ENCODE results near the gene KRTAP16-1. TPM values are rescaled to one million over a fixed set of nuclear protein-coding genes. Genes with fewer than 3 reads are reported as not detected.

KRTAP16-1 gene
- total RNA-seq, 2 donors from 2014 or later: not detected

DNA sequence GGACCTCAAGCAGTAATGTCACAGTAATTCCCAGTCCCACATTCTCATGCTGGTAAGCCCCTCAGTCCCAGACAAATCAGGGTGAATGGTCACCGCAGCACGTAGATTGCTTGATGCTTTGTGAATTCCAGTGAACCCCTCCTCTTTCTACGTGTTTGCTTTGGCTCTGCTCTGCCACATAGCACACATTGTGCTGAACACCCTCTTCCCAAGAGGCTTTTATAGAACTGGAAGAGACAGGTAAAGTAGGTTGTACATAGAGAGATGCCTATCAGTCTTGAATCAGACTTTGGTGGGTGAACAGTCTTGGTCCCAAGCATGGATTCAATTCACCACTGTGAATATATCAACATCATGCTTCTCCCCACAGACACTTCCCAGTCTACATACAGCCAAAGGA, 44.5 kb downstream of the KRTAP16-1 start:
- Histone ChIP-seq H3K4me3 (no peak overlapping the region), H3K4me1 (no peaks in the 10 kb centered on the region), H3K9me3 (no peaks in the 10 kb centered on the region), H3K27me3 (no peaks in the 10 kb centered on the region), H3K9ac (ENCODE audit: low read depth in 2 of 2, low read length in 2 of 2) (no peak overlapping the region), H3K36me3 (no peaks in the 10 kb centered on the region), H3K27ac (no peak overlapping the region)
- TF ChIP-seq, protein P1, sequence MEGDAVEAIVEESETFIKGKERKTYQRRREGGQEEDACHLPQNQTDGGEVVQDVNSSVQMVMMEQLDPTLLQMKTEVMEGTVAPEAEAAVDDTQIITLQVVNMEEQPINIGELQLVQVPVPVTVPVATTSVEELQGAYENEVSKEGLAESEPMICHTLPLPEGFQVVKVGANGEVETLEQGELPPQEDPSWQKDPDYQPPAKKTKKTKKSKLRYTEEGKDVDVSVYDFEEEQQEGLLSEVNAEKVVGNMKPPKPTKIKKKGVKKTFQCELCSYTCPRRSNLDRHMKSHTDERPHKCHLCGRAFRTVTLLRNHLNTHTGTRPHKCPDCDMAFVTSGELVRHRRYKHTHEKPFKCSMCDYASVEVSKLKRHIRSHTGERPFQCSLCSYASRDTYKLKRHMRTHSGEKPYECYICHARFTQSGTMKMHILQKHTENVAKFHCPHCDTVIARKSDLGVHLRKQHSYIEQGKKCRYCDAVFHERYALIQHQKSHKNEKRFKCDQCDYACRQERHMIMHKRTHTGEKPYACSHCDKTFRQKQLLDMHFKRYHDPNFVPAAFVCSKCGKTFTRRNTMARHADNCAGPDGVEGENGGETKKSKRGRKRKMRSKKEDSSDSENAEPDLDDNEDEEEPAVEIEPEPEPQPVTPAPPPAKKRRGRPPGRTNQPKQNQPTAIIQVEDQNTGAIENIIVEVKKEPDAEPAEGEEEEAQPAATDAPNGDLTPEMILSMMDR (IDR thresholded peaks at IDR 0.05): no peak
- DNase-seq: no peak
- intact Hi-C loops (cut with DNase I): loop anchor here (2.0 kb wide), 1 partner anchor 14 kb away; no protein-coding TSS in a partner anchor

DNA sequence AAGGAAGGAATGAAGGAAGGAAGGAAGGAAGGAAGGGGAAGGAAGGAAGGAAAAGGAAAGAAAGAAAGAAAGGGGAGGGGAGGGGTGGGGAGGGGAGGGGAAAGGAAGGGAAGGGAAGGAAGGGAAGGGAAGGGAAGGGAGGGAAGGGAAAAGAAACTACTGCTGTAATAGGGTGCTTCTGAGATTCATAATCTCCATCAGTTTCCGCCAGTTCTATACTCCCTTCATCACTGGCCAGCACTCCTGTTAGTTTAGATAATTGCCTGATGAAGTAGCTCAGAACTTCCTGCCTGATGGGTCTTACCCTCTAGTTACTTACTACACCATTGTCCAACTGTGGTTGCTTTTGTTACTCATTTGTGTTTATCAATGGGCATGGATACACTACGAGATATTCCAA, 45.9 kb downstream of the KRTAP16-1 start:
- TF ChIP-seq, protein P1 (IDR thresholded peaks at IDR 0.05): no peak
- no peaks in the 10 kb centered on the region for H3K27me3 ChIP-seq
- no peak for DNase-seq
- H3K4me1 ChIP-seq: no peaks in the 10 kb centered on the region
- H3K9ac ChIP-seq (ENCODE audit: low read depth in 2 of 2, low read length in 2 of 2): no peak overlapping the region
- no peak overlapping the region for H3K27ac ChIP-seq
- no peaks in the 10 kb centered on the region for H3K36me3 ChIP-seq
- intact Hi-C loops (cut with DNase I): no loop called here
- no peak overlapping the region for H3K4me3 ChIP-seq
- no peaks in the 10 kb centered on the region for H3K9me3 ChIP-seq

DNA sequence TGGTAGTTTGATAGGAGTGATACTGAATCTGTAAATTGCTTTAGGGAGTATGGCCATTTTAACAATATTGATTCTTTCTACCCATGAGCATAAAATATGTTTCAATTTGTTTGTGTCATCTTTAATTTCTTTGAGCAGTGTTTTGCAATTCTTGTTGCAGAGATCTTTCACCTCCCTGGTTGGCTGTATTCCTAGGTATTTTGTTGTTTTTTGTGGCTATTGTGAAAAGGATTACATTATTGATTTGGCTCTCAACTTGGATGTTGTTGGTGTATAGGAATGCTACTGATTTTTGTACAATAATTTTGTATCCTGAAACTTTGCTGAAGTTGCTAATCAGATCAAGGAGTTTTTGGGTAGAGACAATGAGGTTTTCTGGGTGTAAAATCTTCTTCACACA, 50.7 kb downstream of the KRTAP16-1 start:
- DNase-seq: no peak
- Histone ChIP-seq H3K27ac (no peak overlapping the region), H3K4me1 (no peaks in the 10 kb centered on the region), H3K4me3 (no peak overlapping the region), H3K27me3 (no peaks in the 10 kb centered on the region), H3K36me3 (no peaks in the 10 kb centered on the region), H3K9me3 (no peaks in the 10 kb centered on the region), H3K9ac (ENCODE audit: low read depth in 2 of 2, low read length in 2 of 2) (no peak overlapping the region)
- TF ChIP-seq, protein P1 (IDR thresholded peaks at IDR 0.05): no peak
- intact Hi-C loops (cut with DNase I): no loop called here

Other genes starting within 250 kb of the KRTAP16-1 start
- gene KRTAP2-3, start 249.2 kb downstream of the KRTAP16-1 start, total RNA-seq: not detected
- gene KRTAP2-4, start 243.4 kb downstream of the KRTAP16-1 start, total RNA-seq: not detected
- gene KRTAP4-7, start 225.2 kb downstream of the KRTAP16-1 start, total RNA-seq: not detected
- gene KRTAP4-8, start 211.2 kb downstream of the KRTAP16-1 start, total RNA-seq: not detected
- gene KRTAP4-16, start 207.1 kb downstream of the KRTAP16-1 start, total RNA-seq: not detected
- not detected for gene KRTAP4-9, start 203.9 kb downstream of the KRTAP16-1 start, total RNA-seq
- not detected for gene KRTAP4-11, start 190.9 kb downstream of the KRTAP16-1 start, total RNA-seq
- not detected for gene KRTAP4-12, start 185.1 kb downstream of the KRTAP16-1 start, total RNA-seq
- not detected for gene KRTAP4-6, start 168.8 kb downstream of the KRTAP16-1 start, total RNA-seq
- gene KRTAP4-5, start 159.5 kb downstream of the KRTAP16-1 start, total RNA-seq: not detected
- gene KRTAP4-4, start 148.6 kb downstream of the KRTAP16-1 start, total RNA-seq: not detected
- gene KRTAP4-3, start 141.1 kb downstream of the KRTAP16-1 start, total RNA-seq: not detected
- gene KRTAP4-2, start 131.1 kb downstream of the KRTAP16-1 start, total RNA-seq: not detected
- gene KRTAP4-1, start 124.4 kb downstream of the KRTAP16-1 start, total RNA-seq: under 1 TPM in 1 of 2 donors, not detected in 1; 0.53 TPM
- not detected for gene KRTAP9-1, start 119.4 kb downstream of the KRTAP16-1 start, total RNA-seq
- gene KRTAP9-2, start 82.7 kb downstream of the KRTAP16-1 start, total RNA-seq: not detected
- gene KRTAP9-3, start 76.9 kb downstream of the KRTAP16-1 start, total RNA-seq: not detected
- not detected for gene KRTAP9-8, start 71.3 kb downstream of the KRTAP16-1 start, total RNA-seq
- gene KRTAP9-4, start 59.6 kb downstream of the KRTAP16-1 start, total RNA-seq: not detected
- not detected for gene KRTAP9-9, start 53.9 kb downstream of the KRTAP16-1 start, total RNA-seq
- not detected for gene KRTAP9-6, start 43.9 kb downstream of the KRTAP16-1 start, total RNA-seq
- gene KRTAP9-7, start 33.6 kb downstream of the KRTAP16-1 start, total RNA-seq: not detected
- gene KRTAP29-1, start 6.5 kb downstream of the KRTAP16-1 start, total RNA-seq: not detected
- gene KRTAP17-1, start 6.4 kb upstream of the KRTAP16-1 start, total RNA-seq: not detected
- not detected for gene KRT33A, start 41.5 kb upstream of the KRTAP16-1 start, total RNA-seq
- not detected for gene KRT33B, start 60.5 kb upstream of the KRTAP16-1 start, total RNA-seq
- not detected for gene KRT34, start 73.0 kb upstream of the KRTAP16-1 start, total RNA-seq
- gene KRT31, start 88.3 kb upstream of the KRTAP16-1 start, total RNA-seq: not detected
- gene KRT37, start 115.3 kb upstream of the KRTAP16-1 start, total RNA-seq: not detected
- gene KRT38, start 131.7 kb upstream of the KRTAP16-1 start, total RNA-seq: not detected
- gene KRT32, start 158.1 kb upstream of the KRTAP16-1 start, total RNA-seq: not detected
- gene KRT35, start 171.8 kb upstream of the KRTAP16-1 start, total RNA-seq: not detected
- gene KRT36, start 180.6 kb upstream of the KRTAP16-1 start, total RNA-seq: not detected
- gene KRT13, start 196.3 kb upstream of the KRTAP16-1 start, total RNA-seq: under 1 TPM in 1 of 2 donors, not detected in 1; 0.25 TPM
- 10 to 100 TPM in 1 of 2 donors, 1 to 10 TPM in 1; 5.8 to 20.0 TPM for gene KRT15, start 209.6 kb upstream of the KRTAP16-1 start, total RNA-seq
- 1,000 to 10,000 TPM; 2,159 to 2,203 TPM for gene KRT19, start 219.0 kb upstream of the KRTAP16-1 start, total RNA-seq

Data from colonic mucosa (tissue), 4 donors.